Esophagus squamous epithelium (tissue), 4 donors: ENCODE results near the gene EEF1AKMT3.

Source experiments
- POLR2A ChIP-seq, 4 donors: fragments of 450-650 bp; IDR thresholded peaks; one replicate each; pipeline ENCODE4 v1.6.1; 2017; ENCODE audit warnings: antibody characterized with exemption in 4 of 4, mild to moderate bottlenecking in 4 of 4, moderate library complexity in 3 of 4
- TF ChIP-seq, protein P1 (sequence below), 6 experiments: fragments of 450-650 bp in 4 of 6; fragments of 200-600 bp in 2 of 6; sonication (generic) in 2 of 6; IDR thresholded peaks; one replicate each; pipeline ENCODE4 v1.5.1; 2016 to 2019; ENCODE audit warnings: antibody characterized with exemption in 6 of 6, mild to moderate bottlenecking in 4 of 6, moderate library complexity in 4 of 6

DNA sequence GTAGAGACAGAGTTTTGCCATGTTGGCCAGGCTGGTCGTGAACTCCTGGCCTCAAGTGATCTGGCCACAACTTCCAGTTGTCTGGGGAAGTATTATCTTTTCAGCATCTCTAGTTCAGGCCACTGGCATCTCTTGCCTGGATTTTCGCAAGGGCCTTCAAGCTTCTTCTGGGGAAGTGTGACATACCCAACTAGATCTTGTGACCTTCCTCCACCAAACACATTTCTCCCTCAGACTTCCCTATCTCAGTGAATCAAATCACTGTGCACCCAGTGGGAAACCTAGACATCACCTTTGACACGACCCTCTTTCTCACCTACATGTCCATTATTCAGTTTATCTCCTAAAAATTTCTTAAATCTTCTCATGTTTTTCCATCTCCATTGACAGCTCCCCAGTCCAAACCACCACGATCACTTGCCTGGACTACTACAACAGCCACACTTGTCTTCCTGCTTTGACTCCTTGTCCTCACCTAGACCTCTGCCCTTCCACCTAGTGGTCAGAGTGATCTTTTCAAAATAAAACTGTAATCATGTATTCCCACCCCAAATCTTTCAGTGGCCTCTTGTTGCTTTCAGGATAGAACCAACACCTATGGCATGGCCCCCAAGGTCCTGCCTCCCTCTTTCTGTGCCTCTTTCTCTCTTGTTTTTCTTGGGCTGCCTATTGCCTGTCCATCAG lies 3.3 kb downstream of the EEF1AKMT3 start:
- TF ChIP-seq, protein P1, sequence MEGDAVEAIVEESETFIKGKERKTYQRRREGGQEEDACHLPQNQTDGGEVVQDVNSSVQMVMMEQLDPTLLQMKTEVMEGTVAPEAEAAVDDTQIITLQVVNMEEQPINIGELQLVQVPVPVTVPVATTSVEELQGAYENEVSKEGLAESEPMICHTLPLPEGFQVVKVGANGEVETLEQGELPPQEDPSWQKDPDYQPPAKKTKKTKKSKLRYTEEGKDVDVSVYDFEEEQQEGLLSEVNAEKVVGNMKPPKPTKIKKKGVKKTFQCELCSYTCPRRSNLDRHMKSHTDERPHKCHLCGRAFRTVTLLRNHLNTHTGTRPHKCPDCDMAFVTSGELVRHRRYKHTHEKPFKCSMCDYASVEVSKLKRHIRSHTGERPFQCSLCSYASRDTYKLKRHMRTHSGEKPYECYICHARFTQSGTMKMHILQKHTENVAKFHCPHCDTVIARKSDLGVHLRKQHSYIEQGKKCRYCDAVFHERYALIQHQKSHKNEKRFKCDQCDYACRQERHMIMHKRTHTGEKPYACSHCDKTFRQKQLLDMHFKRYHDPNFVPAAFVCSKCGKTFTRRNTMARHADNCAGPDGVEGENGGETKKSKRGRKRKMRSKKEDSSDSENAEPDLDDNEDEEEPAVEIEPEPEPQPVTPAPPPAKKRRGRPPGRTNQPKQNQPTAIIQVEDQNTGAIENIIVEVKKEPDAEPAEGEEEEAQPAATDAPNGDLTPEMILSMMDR (IDR thresholded peaks at IDR 0.05), result no peak
- TF ChIP-seq POLR2A (IDR thresholded peaks at IDR 0.05), result no peak
